Kidney (tissue), 22 donors: ENCODE results near the gene UBAC2. TPM values are rescaled to one million over a fixed set of nuclear protein-coding genes. Genes with fewer than 3 reads are reported as not detected.

Experiments
- DNase-seq, 5 donors: peaks; one replicate each; pipeline ENCODE4 v3.0.0-alpha.2; 2013 to 2020
- FAIRE-seq: peaks from 2 replicates; lab custom pipeline; 2012; peaks lifted over from hg19 to GRCh38; lab: Jason Lieb, UNC
- H3K27ac ChIP-seq, 2 donors: one replicate each; pipeline ENCODE4 v1.7.0; 2013; ENCODE audit warnings: low read depth in 2 of 2, low read length in 2 of 2, inconsistent platforms in 1 of 2
- H3K27me3 ChIP-seq: one replicate; pipeline ENCODE4 v1.7.1; 2013; ENCODE audit warnings: low read length, inconsistent platforms; ENCODE audit not compliant: control insufficient read depth, insufficient read depth
- H3K36me3 ChIP-seq, 3 donors: one replicate each; pipeline versions ENCODE4 v1.7.0 to v1.7.1; 2013; ENCODE audit warnings: low read length in 3 of 3, control low read depth in 1 of 3, inconsistent platforms in 1 of 3; ENCODE audit not compliant: insufficient read depth in 3 of 3, control insufficient read depth in 2 of 3
- H3K4me1 ChIP-seq, 3 donors: one replicate each; pipeline versions ENCODE4 v1.7.0 to v1.7.1; 2013; ENCODE audit warnings: low read length in 3 of 3, inconsistent platforms in 1 of 3, low read depth in 1 of 3; ENCODE audit not compliant: control insufficient read depth in 2 of 3, insufficient read depth in 2 of 3
- H3K4me3 ChIP-seq, 3 donors: one replicate each; pipeline versions ENCODE4 v1.7.0 to v1.8.1; 2013; ENCODE audit warnings: low read length in 3 of 3, control low read depth in 1 of 3, inconsistent platforms in 1 of 3
- H3K9ac ChIP-seq, 3 donors: one replicate each; pipeline versions ENCODE4 v1.7.0 to v1.7.1; 2013; ENCODE audit warnings: low read length in 3 of 3, control low read depth in 1 of 3, inconsistent platforms in 1 of 3
- H3K9me3 ChIP-seq, 3 donors: one replicate each; pipeline versions ENCODE4 v1.7.0 to v1.7.1; 2013; ENCODE audit warnings: low read length in 3 of 3, control low read depth in 1 of 3, inconsistent platforms in 1 of 3; ENCODE audit not compliant: control insufficient read depth in 2 of 3, insufficient read depth in 1 of 3
- CTCF ChIP-seq: IDR thresholded peaks from 3 replicates; pipeline ENCODE4 v1.5.1; 2012; ENCODE audit warnings: mild to moderate bottlenecking, moderate library complexity, borderline replicate concordance; ENCODE audit not compliant: insufficient read depth; ENCODE audit errors: extremely low read depth
- intact Hi-C: fragments of 100-400 bp; cut with DNase I; formaldehyde crosslinking; loops from one replicate; pipeline ENCODE4 v1.11.1; 2022
- long read RNA-seq, 10 donors: library from polyadenylated mRNA in 1 of 10; unstranded in 1 of 10; transcript quantifications; one replicate each; pipeline ENCODE4 v2.0.0 and lab custom pipeline, GENCODE V29; 2021 to 2026
- polyA plus RNA-seq: library from polyadenylated mRNA; stranded (reverse); fragments of 350-450 nt; fragmentation: Illumina TruSeq; extraction: RNeasy Lipid Tissue Mini Kit (QIAGEN cat#74804); gene quantifications from one replicate; pipeline ENCODE4 v1.2.3, GENCODE V29; 2014; ENCODE audit warnings: low read depth, low replicate concordance; ENCODE audit not compliant: insufficient read depth
- total RNA-seq: library from RNA; stranded (reverse); fragmentation: NEBNext Ultra II Directional; extraction: Animal tissue kit (Norgen Biotek cat#: 25700); gene quantifications from one replicate; pipeline ENCODE4 v1.2.1, GENCODE V29; 2021
- donor health status: control.
- donor health status: control.
- donor health status: control.
- donor health status: control.
- donor health status: control.
- donor health status: DM: yes; HTN: yes; CAD: no.
- donor health status: Normal renal cell carcinoma (clear cell type).

UBAC2 gene
- total RNA-seq (61.8 TPM), polyA plus RNA-seq (77.5 TPM)
- long read RNA-seq, donor 1, transcript UBAC2-203 (9 exons, 1,375 nt) = major isoform, 25 of 25 reads
- long read RNA-seq, donor 1, partial matches to known transcripts = 0 of 25 reads
- long read RNA-seq, donor 1, other reads (novel, unspliced or antisense) = 0 of 25 reads
- long read RNA-seq, donor 2, transcript UBAC2-203 (9 exons, 1,375 nt) = major isoform, 26 of 27 reads
- long read RNA-seq, donor 2, partial matches to known transcripts = 0 of 27 reads
- long read RNA-seq, donor 2, other reads (novel, unspliced or antisense) = 0 of 27 reads
- long read RNA-seq, donor 3, transcript UBAC2-203 (9 exons, 1,375 nt) = major isoform, 26 of 26 reads
- long read RNA-seq, donor 3, partial matches to known transcripts = 0 of 26 reads
- long read RNA-seq, donor 3, other reads (novel, unspliced or antisense) = 0 of 26 reads
- long read RNA-seq, donor 4, transcript UBAC2-203 (9 exons, 1,375 nt) = major isoform, 27 of 46 reads
- long read RNA-seq, donor 4, partial matches to known transcripts = 18 of 46 reads
- long read RNA-seq, donor 4, other reads (novel, unspliced or antisense) = 0 of 46 reads
- long read RNA-seq, donor 5, partial matches to known transcripts = 0 of 1 reads
- long read RNA-seq, donor 5, other reads (novel, unspliced or antisense) = 0 of 1 reads
- long read RNA-seq, donor 6, transcript UBAC2-203 (9 exons, 1,375 nt) = major isoform, 9 of 21 reads
- long read RNA-seq, donor 6, partial matches to known transcripts = 11 of 21 reads
- long read RNA-seq, donor 6, other reads (novel, unspliced or antisense) = 0 of 21 reads
- long read RNA-seq, donor 7, transcript UBAC2-203 (9 exons, 1,375 nt) = major isoform, 94 of 123 reads
- long read RNA-seq, donor 7, partial matches to known transcripts = 3 of 123 reads
- long read RNA-seq, donor 7, other reads (novel, unspliced or antisense) = 26 of 123 reads
- long read RNA-seq, donor 8, transcript UBAC2-203 (9 exons, 1,375 nt) = major isoform, 15 of 15 reads
- long read RNA-seq, donor 8, partial matches to known transcripts = 0 of 15 reads
- long read RNA-seq, donor 8, other reads (novel, unspliced or antisense) = 0 of 15 reads
- long read RNA-seq, donor 9, transcript UBAC2-203 (9 exons, 1,375 nt) = major isoform, 9 of 23 reads
- long read RNA-seq, donor 9, partial matches to known transcripts = 14 of 23 reads
- long read RNA-seq, donor 9, other reads (novel, unspliced or antisense) = 0 of 23 reads
- long read RNA-seq, donor 10, transcript UBAC2-203 (9 exons, 1,375 nt) = major isoform, 20 of 20 reads
- long read RNA-seq, donor 10, partial matches to known transcripts = 0 of 20 reads
- long read RNA-seq, donor 10, other reads (novel, unspliced or antisense) = 0 of 20 reads

- TF ChIP-seq CTCF = no peak
- no peaks in the 10 kb centered on the region for H3K9me3 ChIP-seq
- H3K27me3 ChIP-seq = no peaks in the 10 kb centered on the region
- no peak for FAIRE-seq
- peak within 1 kb of the TSS; percentile 95 to 97 for H3K27ac ChIP-seq
- H3K4me1 ChIP-seq = peaks cover 6 to 21% (median 8%) of the 10 kb centered on the region in 3 donors
- peak within 1 kb of the TSS; percentile 82 to 99 (median 84) for H3K9ac ChIP-seq
- peak; percentile 95 to 99 (median 98) for DNase-seq
- peak within 1 kb of the TSS; percentile 86 to 96 (median 92) for H3K4me3 ChIP-seq
- H3K36me3 ChIP-seq = no peaks in the 10 kb centered on the region
- intact Hi-C loops = no loop called here
Measured at GRCh38 chr13:99200432-99201167, at the start of gene UBAC2. Gene UBAC2, plus strand, starts transcription at chr13:99200854. Its CDS starts 55 bp downstream, at chr13:99200909.

DNA sequence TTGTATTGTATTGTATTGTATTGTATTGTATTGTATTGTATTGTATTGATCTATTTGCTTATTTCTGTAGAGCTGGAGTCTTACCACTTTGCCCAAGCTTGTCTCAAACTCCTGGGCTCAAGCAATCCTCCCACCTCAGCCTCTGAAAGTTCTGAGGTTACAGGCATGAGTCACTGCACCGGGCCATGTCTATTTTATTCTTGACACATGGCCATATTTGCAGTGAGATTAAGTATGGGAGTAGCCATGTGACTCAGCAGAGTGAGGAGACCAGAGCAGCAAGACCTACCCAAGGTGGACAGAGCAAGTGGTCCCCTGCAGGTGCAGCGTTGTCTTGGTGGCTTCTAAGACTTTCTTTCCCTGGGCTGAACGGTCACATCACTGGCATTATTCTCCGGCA is 49.1 kb upstream of the UBAC2 start:
- intact Hi-C loops = no loop called here
- Histone ChIP-seq H3K27ac (no peak overlapping the region), H3K36me3 (no peaks in the 10 kb centered on the region), H3K4me1 (no peaks in the 10 kb centered on the region), H3K4me3 (no peak overlapping the region), H3K9ac (no peak overlapping the region), H3K27me3 (no peaks in the 10 kb centered on the region), H3K9me3 (no peaks in the 10 kb centered on the region)
- FAIRE-seq (no peak), DNase-seq (no peak)
- no peak for TF ChIP-seq CTCF

- Histone ChIP-seq H3K4me1 (no peaks in the 10 kb centered on the region), H3K36me3 (no peaks in the 10 kb centered on the region), H3K9me3 (no peaks in the 10 kb centered on the region), H3K4me3 (no peak overlapping the region), H3K9ac (no peak overlapping the region), H3K27me3 (no peaks in the 10 kb centered on the region), H3K27ac (no peak overlapping the region)
- DNase-seq (no peak), FAIRE-seq (no peak)
- TF ChIP-seq CTCF = no peak
- intact Hi-C loops = no loop called here
Measured at GRCh38 chr13:99153219-99153618, 47.4 kb upstream of the UBAC2 start.
